ENCODE measurements around the gene CIDEC.

The CIDEC gene

DNA sequence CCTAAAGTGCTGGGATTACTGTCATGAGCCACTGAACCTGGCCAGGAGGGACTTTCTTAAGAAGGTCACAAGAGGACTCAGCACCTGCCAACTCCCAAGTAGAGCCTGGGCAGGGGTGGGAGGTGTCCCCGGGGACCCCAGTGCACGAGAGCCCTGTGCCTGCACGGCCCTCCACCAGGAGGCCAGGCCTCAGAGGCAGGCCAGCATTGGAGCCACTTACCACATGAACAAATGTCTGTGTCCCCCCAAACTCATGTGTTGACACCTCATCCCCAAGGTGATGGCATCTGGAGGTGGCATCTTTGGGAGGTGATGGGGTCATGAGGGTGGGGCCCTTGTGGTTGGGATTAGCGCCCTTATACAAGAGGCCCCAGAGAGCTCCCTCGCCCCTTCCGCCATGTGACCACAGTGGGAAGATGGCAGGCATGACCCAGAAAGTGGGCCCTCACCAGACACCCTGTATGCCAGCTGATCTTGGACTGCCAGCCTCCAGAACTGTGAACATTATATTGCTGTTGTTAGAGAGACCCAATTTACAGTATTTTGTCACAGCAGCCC, 33.0 kb downstream of the CIDEC start:
- no peak for DNase-seq (ENCODE audit: low read depth)

DNA sequence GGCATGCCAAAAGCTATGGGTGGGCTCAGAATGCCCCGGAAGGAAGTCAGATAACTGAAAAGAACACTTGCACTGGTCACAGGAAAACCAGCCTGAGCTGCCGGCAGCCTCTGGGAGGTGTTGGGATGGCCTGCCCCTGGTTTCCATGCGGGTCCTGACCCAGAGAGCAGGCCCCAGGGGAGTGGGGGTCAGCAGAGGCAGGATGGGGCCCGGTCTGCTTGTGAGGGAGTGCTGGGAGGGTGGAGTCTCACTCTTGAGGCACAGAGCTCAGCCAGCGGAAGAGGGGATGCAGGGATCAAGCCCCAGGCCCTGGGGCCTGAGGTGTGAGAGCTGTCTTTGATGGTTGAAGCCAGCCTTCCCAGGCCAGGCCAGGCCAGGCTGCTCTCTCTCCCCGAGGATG, 33.8 kb downstream of the CIDEC start:
- DNase-seq (ENCODE audit: low read depth) = no peak

DNA sequence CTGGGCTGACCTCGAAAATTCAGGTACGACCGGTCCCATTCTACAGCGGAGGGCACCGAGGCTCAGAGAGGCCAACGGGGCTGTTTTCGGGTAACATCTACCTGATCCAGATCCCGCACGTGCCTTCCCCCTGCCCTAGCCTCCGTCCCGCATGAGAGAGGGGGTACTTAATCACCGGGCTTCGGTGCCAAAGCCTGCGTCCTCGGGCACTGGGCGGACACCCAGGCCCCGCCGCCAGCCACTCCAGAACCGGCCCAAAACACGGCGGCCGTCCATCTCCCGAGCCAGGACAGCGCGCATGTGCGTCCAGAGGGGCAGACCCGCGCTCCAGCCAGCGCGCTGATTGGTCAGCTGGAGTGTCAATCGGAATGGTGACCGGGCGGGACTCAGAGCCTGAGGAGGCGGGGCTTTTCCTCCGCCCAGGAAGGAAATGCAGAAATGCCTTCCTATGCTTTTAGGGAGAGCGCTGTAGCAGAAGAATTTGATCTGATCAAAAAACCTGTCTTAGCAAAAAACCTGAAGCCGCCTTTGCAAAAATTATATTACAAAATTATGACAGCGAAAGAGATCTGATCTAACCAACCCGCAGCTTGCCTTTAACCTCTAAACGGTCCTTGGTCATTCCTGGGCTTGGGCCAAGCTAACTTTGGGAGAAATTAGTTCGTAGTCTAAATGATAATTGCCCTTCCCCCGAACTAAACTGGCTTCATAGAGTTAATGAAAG, 36.2 kb downstream of the CIDEC start, which contains the start of gene RPUSD3:
RPUSD3 (minus strand) TSS at position 294 of the 724 bp plus-strand sequence; CDS start at position 276, 18 bp downstream.
- peak; percentile 93 for DNase-seq (ENCODE audit: low read depth)

DNA sequence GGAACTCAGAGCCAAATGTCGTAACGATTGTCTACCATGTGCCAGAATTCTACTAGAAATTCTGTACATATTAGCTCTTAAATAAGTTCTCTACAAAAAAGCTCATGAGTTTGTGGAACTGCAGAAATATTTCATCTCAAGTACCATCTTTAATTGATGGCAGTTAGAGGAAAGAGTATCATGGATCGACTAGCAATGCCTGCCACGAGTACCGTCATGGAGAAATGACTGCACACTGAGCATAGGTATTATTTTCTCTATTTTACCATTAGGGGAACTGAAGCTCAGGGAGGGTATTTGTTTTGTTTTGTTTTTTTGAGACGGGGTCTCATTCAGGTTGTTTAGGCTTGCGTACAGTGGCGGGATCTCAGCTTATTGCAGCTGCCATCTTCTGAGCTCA, 39.0 kb downstream of the CIDEC start:
- DNase-seq (ENCODE audit: low read depth) = no peak

DNA sequence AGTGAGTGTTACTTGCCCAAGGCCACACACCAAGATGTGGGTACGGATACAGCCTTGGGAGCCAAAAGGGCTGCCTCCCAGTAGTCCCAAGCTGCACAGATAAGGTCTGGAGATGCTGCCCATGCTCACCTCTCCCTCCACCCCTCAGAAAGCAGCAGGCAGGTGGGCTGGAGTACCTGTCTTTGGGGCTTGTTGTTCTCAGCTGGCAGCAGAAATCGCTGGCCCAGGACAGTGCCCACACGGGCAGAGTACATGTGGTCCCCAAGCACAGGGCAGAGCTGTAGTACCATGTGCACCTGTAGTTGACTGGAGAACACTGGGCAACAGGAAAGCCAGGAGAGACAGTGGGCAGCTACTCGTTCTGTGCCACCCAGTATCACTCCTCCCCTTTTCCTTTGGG, 41.2 kb downstream of the CIDEC start:
- no peak for DNase-seq (ENCODE audit: low read depth)

DNA sequence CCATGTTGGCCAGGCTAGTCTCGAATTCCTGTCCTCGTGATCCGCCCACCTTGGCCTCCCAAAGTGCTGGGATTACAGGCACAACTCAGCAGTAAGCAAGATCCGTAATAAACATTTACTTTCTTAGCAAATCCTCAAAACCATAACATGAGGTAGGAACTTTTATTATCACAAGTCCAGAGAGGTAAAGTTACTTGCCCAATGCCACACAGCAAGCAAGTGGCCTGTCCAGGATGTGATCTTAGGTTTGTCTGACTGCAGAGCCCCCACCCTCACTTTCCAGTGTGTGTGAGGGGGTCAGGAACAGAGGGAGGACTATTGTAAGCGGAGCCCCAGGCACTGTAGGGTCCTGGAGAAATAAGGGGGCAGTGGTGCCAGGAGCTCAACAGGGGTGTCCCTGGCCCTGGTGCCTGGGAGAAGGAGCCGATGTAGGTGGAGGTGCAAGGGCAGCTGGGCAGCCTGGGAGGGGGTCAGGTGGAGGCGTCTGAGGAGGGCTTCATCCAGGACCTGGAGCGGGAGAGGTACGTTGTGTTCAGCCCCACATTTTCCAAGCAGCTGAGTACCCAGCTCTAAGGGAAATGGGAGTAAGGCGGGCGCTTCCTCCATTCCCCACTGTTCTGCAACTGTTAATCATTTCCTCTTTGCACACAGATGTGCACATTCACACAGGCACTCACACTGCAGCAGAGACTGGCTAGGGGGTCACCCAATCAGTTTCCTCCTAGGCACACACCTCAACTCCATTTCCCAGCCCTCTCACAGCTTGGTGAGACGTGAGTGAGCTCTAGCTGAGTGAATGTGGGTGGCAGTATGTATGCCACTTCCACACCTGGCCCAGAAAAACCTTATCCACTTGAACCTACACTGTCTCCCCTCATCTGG, 42.1 kb downstream of the CIDEC start:
- DNase-seq (ENCODE audit: low read depth) = no peak

DNA sequence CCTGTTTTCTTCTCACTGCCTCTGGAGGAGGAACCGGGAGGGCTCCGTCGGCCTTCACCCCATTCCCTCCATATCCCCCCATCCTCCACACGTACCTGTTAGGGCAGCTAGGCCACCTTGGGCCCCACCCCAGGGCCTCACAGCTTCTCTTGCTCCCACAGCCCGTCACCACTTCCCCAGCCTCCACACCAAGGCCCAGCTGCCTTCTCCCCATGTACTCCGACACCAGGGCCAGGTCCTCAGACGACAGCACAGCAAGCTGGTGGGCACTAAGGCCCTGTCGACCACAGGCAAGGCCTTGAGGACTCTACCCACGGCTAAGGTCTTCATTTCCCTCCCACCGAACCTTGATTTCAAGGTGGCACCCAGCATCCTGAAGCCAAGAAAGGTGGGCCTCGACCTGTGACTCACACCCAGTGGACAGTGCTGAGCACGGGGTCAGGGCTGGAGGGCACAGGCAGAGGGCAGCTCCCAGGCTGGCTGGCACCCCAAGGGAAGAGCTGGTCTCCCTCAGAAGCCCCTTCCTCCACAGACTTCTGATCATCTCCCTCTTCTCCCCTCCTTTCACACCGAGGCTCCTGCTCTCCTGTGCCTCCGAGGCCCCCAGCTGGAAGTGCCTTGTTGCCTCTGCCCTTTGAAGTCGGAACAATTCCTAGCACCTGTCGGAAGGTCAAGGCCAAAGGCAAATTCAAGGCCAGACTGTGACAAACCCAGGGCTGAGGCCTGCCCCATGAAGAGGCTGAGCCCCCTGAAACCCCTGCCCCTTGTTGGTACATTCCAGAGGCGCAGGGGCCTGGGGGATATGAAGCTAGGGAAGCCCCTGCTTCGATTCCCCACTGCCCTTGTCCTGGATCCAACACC, 45.3 kb downstream of the CIDEC start:
- DNase-seq (ENCODE audit: low read depth) = no peak

DNA sequence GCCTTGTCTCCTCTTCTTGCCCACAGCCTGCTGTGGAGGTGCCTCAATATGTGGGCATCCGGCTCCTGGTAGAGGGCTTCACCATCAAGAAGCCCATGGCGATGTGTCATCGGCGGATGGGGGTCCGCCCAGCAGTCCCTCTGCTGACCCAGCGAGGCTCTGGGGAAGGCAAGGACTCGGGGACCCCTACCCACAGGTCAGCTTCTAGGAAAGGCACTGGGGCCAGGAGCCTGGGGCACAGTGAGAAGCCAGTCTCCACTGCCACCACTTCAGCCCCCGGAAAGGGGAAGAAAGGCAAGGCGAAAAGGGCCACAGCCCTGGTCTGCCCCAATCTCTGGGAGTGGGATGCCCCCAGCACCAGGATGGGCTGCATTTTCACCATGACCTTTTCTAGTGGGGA, 47.0 kb downstream of the CIDEC start:
- DNase-seq (ENCODE audit: low read depth) = no peak

DNA sequence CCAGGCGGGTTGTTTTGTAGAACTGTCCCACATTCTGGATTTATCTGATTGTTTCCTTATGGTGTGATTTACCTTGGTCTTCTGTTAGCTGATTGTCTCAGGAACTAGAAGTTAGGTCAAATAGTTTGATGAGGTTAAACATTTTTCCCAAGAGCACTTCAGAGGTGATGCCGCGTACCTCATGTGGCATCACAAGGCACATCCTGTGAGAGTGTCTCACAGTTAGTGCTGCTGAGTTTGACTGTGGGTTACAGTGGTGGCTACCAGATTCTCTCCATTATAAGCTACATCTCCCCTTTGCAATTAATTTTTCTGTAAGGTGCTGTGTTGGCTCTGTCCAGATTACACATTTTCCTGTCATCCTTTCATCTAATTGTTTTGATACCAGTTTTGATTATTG, 48.8 kb downstream of the CIDEC start:
- DNase-seq (ENCODE audit: low read depth) = no peak

DNA sequence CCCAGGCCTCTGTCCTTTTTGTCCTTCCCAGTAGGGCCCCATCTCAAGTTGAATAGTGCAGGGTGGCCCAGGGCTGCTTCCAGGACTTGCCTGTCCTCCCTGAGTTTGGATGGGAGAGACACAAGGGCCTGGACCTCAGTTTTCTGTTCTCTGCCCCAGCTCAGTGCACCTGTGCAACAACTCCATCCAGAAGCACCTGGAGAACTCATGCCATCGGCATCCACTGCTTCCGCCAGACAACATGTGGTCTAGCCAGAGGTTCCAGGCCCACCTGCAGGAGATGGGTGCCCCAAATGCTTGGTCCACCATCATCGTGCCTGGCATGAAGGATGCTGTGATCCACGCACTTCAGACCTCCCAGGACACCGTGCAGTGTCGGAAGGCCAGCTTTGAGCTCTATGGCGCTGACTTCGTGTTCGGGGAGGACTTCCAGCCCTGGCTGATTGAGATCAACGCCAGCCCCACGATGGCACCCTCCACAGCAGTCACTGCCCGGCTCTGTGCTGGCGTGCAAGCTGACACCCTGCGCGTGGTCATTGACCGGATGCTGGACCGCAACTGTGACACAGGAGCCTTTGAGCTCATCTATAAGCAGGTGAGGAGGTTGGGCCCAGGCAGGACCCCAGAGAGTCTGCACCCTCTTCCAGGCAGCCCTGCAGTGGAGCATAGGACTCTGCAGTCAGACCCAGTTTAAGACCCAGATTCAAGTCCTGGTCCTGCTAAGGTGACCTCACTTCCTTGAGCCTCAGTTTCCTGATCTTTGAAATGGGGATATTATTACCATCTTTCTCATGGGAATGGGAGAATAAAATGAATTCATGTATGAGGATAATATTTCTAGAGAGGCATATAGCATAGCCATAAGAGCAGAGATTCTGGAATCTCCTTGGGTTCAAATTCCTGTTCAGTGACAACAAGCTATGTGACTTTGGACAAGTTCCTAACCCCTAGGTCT, 51.0 kb downstream of the CIDEC start:
- no peak for DNase-seq (ENCODE audit: low read depth)

DNA sequence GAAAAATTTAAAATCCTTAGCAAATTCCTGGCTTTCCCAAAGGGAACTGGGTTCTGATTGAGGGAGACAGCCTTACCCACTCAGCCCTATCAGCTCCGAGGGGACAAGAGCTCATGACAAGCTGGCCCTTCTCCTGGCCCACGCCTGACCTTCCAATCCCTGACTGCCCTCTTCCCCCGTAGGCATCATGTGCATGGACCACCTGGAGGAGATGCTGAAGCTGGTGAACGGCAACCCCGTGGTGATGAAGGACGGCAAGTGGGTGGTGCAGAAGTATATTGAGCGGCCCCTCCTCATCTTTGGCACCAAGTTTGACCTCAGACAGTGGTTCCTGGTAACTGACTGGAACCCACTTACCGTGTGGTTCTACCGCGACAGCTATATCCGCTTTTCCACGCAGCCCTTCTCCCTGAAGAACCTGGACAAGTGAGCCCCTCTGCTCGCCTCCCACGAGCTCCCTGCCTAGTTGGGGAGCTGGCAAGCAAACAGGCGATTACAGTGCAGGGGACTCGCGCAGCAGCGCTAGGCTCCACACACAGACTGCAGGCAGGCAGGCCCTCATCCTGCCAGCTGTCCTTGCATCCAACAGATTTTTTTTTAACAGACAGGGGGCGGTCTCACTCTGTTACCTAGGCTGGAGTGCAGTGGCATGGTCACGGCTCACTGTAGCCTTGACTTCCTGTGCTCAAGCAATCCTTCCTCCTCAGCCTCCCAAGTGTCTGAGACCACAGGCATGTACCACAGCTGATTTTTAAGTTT, 53.1 kb downstream of the CIDEC start:
- no peak for DNase-seq (ENCODE audit: low read depth)

DNA sequence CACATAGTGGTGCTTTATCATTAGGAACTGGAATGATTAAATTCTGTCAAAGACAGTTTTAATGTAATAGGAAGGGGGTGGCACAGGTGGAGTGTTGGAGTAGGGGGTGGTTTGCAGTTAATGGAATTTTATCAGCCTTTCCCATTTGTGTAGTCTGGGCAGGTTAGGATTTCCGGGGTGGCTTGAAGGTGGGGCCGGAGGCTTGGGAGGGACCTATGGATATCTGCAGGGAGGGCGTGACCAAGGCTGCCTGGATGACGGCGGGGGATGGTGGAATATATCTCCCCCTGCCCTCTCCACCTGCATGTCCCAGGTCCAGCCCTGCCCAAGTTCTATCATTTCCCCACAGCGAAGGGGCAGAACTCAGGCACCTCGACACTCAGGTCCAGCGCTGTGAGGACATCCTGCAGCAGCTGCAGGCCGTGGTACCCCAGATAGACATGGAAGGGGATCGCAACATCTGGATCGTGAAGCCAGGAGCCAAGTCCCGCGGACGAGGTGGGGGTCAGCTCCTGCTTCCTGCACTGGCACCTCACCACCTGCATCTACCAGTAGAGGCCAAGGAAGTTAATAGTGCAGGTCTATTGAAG, 54.5 kb downstream of the CIDEC start:
- no peak for DNase-seq (ENCODE audit: low read depth)

DNA sequence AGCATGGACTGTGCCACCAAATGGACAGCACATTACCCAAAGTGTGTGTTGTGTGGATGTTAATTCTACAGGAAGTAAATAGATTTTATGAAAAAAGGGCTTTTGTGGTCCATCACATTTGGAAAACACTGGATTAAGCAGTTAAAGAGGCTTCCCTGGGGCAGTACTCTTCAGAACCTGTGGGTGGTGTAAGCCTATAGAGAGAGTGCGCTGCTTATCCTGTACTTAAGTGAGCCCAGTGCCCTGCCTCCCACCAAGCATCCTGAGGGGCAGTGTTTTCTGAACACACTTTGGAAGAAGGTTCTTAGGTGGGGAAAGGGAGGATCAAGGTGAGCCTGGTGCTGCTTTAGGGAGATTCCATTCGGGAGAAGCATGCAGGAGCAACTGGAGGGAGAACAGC, 59.1 kb downstream of the CIDEC start:
- DNase-seq (ENCODE audit: low read depth) = no peak

DNA sequence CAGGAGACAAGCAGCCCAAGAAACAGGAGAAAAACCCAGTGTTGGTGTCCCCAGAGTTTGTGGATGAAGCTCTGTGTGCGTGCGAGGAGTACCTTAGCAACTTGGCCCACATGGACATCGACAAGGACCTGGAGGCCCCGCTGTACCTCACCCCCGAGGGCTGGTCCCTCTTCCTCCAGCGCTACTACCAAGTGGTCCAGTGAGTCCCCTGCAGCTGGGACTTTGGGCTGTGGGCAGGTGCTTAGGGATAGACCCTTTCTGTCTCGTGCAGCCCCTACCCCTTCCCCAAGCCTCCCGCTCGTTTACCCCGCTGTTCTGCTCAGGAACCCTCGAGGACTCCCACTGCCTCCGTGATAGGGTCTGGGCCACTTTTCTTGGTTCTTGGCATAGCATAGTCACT, 59.5 kb downstream of the CIDEC start:
- no peak for DNase-seq (ENCODE audit: low read depth)

DNA sequence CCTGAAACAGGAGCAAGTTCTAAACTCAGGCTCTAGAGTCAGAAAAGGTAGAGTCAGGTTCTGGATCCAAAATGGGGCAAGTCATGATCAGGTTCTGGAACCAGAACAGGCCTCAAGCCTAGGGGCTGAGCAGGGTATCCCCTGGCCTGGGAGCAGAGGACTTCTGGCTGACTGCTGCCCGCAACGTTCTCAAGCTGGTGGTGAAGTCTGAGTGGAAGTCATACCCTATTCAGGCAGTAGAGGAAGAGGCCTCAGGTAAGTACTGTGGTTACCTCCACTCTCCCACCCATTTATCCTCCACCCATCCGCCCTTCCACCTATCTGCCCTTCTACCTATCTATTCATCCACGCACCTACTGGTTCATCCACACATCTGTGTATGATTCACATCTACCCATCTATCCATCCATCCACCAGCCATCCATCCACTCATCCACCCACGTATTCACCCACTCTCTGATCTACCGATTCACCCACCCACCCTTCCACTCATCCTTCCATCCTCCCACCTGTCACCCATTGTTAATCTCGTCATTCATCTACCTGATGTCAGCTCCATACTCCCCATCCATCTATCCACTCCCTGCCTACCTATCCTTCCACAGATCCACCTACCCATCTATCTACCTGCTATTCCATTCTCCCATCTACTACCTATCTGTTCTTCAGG, 61.3 kb downstream of the CIDEC start:
- DNase-seq (ENCODE audit: low read depth) = no peak

DNA sequence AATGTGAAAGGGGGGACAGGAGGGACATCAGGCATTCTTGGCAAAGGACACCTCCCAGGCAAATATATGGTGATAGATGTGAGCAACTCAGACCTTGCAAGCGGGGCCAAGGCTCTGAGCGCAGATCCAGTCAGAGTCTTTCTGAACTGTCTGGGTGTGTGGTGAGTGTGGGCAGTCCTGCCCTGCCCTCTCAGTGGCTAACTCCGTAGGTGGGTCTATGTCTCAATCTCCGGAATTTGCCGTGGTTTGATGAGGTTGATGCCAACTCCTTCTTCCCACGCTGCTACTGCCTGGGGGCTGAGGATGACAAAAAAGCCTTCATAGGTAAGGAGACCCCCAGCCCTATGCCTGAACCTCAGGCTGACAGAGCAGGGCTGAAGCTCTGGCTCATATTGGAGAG, 62.6 kb downstream of the CIDEC start:
- no peak for DNase-seq (ENCODE audit: low read depth)
